Measurements from ENCODE around the gene UBE2E3.
"Not testable (repeated sequence)": the region's sequence is repeated elsewhere in the genome, so short reads cannot be mapped to it uniquely, and the experiment has no call there.

The UBE2E3 gene

GRCh38 chr2:181072486-181073235, 92.3 kb downstream of the UBE2E3 start:
- no peak for DNase-seq (ENCODE audit: extremely low read depth in 1 of 2, low read depth in 1 of 2)

GRCh38 chr2:181073896-181074295, 93.5 kb downstream of the UBE2E3 start:
- no peak for DNase-seq (ENCODE audit: extremely low read depth in 1 of 2, low read depth in 1 of 2)

- DNase-seq (ENCODE audit: extremely low read depth in 1 of 2, low read depth in 1 of 2) = no peak
Observed at GRCh38 chr2:181074457-181074856, 94.1 kb downstream of the UBE2E3 start.

GRCh38 chr2:181076658-181077057, 96.3 kb downstream of the UBE2E3 start:
- DNase-seq (ENCODE audit: extremely low read depth in 1 of 2, low read depth in 1 of 2) = no peak

GRCh38 chr2:181077128-181077709, 96.8 kb downstream of the UBE2E3 start:
- DNase-seq (ENCODE audit: extremely low read depth in 1 of 2, low read depth in 1 of 2) = no peak

- no peak for DNase-seq (ENCODE audit: extremely low read depth in 1 of 2, low read depth in 1 of 2)
Observed at GRCh38 chr2:181083140-181083539, 102.7 kb downstream of the UBE2E3 start.

- no peak for DNase-seq (ENCODE audit: extremely low read depth in 1 of 2, low read depth in 1 of 2)
Observed at GRCh38 chr2:181085734-181086133, 105.3 kb downstream of the UBE2E3 start.

- DNase-seq (ENCODE audit: extremely low read depth in 1 of 2, low read depth in 1 of 2) = not testable (repeated sequence)
Observed at GRCh38 chr2:181091920-181092319, 111.5 kb downstream of the UBE2E3 start.

GRCh38 chr2:181095486-181095885, 115.1 kb downstream of the UBE2E3 start:
- no peak for DNase-seq (ENCODE audit: extremely low read depth in 1 of 2, low read depth in 1 of 2)

- no peak for DNase-seq (ENCODE audit: extremely low read depth in 1 of 2, low read depth in 1 of 2)
Observed at GRCh38 chr2:181103659-181104058, 123.3 kb downstream of the UBE2E3 start.

- DNase-seq (ENCODE audit: extremely low read depth in 1 of 2, low read depth in 1 of 2) = no peak
Observed at GRCh38 chr2:181104512-181105115, 124.2 kb downstream of the UBE2E3 start.

GRCh38 chr2:181105562-181105961, 125.2 kb downstream of the UBE2E3 start:
- no peak for DNase-seq (ENCODE audit: extremely low read depth in 1 of 2, low read depth in 1 of 2)

- DNase-seq (ENCODE audit: extremely low read depth in 1 of 2, low read depth in 1 of 2) = no peak
Observed at GRCh38 chr2:181106229-181106628, 125.8 kb downstream of the UBE2E3 start.

GRCh38 chr2:181106789-181107627, 126.6 kb downstream of the UBE2E3 start:
- DNase-seq (ENCODE audit: extremely low read depth in 1 of 2, low read depth in 1 of 2) = no peak

GRCh38 chr2:181107628-181107945, 127.2 kb downstream of the UBE2E3 start:
- no peak for DNase-seq (ENCODE audit: extremely low read depth in 1 of 2, low read depth in 1 of 2)

- no peak for DNase-seq (ENCODE audit: extremely low read depth in 1 of 2, low read depth in 1 of 2)
Observed at GRCh38 chr2:181111059-181111458, 130.7 kb downstream of the UBE2E3 start.

- DNase-seq (ENCODE audit: extremely low read depth in 1 of 2, low read depth in 1 of 2) = no peak
Observed at GRCh38 chr2:181112916-181113315, 132.5 kb downstream of the UBE2E3 start.
